Fibroblast of pulmonary artery (primary cell): ENCODE results near the gene COL25A1.

ENCODE experiments used
- DNase-seq: peaks from one replicate; pipeline ENCODE4 v3.0.0-alpha.2; 2010; ENCODE audit warnings: low read depth
- H3K4me3 ChIP-seq: replicated peaks from 2 replicates; pipeline ENCODE4 v1.5.1; 2011; ENCODE audit warnings: low read depth, mild to moderate bottlenecking, control low read depth, low read length, moderate library complexity
- CTCF ChIP-seq: IDR thresholded peaks from 2 replicates; pipeline ENCODE4 v1.5.1; 2011; ENCODE audit warnings: mild to moderate bottlenecking, control low read depth, low read length, inconsistent platforms; ENCODE audit errors: missing control alignments

Gene COL25A1

GRCh38 chr4:109067508-109068235 lies 234.8 kb downstream of the COL25A1 start:
- peak; percentile 64 for DNase-seq
- no peak overlapping the region for H3K4me3 ChIP-seq
- no peak for TF ChIP-seq CTCF

GRCh38 chr4:109065006-109065405 lies 237.5 kb downstream of the COL25A1 start:
- H3K4me3 ChIP-seq: no peak overlapping the region
- TF ChIP-seq CTCF: no peak
- no peak for DNase-seq

- no peak for DNase-seq
Observed at GRCh38 chr4:109053257-109053656, 249.2 kb downstream of the COL25A1 start.

GRCh38 chr4:109052821-109053220 lies 249.6 kb downstream of the COL25A1 start:
- no peak for TF ChIP-seq CTCF
- H3K4me3 ChIP-seq: no peak overlapping the region
- no peak for DNase-seq

More at GRCh38 chr4:109053257-109053656, 249.2 kb downstream of the COL25A1 start:
- H3K4me3 ChIP-seq: no peak overlapping the region
- no peak for TF ChIP-seq CTCF

GRCh38 chr4:109051054-109051453 lies 251.4 kb downstream of the COL25A1 start:
- no peak for DNase-seq
- no peak overlapping the region for H3K4me3 ChIP-seq
- TF ChIP-seq CTCF: no peak

- no peak overlapping the region for H3K4me3 ChIP-seq
- TF ChIP-seq CTCF: no peak
- DNase-seq: no peak
Observed at GRCh38 chr4:109049926-109050325, 252.5 kb downstream of the COL25A1 start.

- peak overlapping the region; percentile 41 for H3K4me3 ChIP-seq
- peak; percentile 66 for DNase-seq
- no peak for TF ChIP-seq CTCF
Observed at GRCh38 chr4:109046471-109047201, 255.8 kb downstream of the COL25A1 start.
